GM19025 (cell line): ENCODE measurements around the gene HOXD10.

ENCODE experiments used
- ATAC-seq: cut with Tn5 transposase; IDR thresholded peaks from one replicate; pipeline ENCODE4 v1.9.1; 2021; ENCODE audit warnings: mild to moderate bottlenecking, low read depth, moderate library complexity; ENCODE audit not compliant: unreplicated experiment

HOXD10 gene

DNA sequence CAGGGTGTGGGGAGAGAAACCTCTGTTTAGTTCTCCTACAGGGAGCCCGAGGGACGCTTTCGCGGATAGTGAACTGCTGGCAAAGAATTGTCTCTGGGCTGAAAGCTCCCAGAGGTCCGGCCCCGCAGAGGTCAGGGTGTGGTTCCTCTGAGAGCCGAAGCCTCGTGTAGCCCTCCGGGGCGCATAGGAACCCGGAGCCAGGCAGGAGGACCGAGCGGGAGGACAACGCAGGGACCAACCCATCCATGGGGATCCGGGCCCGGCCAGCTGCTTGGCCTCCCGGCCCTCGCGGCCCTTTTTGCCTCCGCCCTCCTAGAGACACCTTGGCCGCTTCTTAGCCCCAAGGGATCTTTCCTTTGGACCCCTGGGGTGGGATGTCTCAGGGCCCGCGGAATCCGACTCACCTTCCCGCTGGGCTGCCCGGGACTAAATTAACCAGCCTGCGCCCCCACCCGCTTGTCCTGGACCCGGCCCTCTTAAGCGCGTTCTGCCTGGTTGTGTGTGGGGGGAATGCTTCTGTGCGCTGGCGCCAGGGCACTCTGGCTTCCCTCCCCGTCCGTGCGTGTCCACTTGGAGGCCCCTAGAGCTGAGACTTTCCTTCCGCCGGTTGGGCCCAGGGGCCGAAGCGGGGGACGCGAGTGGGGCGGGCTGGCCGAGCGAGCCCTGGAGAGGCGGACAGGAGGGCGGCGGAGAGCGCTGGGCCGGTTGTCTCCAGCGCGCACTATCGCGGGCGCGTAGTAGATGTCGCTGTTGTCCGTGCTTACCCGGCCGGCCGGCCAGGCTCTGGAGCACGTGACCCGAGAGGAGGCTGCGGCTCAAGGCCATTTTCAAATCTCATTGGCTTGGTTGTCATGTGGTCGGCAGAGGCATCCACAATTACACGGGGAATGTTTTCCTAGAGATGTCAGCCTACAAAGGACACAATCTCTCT lies at the start of gene HOXD10:
Gene HOXD10, plus strand, starts transcription at position 896 of the 931 bp plus-strand sequence. CDS start 56 bp downstream, outside the sequence.
- no peak for ATAC-seq

DNA sequence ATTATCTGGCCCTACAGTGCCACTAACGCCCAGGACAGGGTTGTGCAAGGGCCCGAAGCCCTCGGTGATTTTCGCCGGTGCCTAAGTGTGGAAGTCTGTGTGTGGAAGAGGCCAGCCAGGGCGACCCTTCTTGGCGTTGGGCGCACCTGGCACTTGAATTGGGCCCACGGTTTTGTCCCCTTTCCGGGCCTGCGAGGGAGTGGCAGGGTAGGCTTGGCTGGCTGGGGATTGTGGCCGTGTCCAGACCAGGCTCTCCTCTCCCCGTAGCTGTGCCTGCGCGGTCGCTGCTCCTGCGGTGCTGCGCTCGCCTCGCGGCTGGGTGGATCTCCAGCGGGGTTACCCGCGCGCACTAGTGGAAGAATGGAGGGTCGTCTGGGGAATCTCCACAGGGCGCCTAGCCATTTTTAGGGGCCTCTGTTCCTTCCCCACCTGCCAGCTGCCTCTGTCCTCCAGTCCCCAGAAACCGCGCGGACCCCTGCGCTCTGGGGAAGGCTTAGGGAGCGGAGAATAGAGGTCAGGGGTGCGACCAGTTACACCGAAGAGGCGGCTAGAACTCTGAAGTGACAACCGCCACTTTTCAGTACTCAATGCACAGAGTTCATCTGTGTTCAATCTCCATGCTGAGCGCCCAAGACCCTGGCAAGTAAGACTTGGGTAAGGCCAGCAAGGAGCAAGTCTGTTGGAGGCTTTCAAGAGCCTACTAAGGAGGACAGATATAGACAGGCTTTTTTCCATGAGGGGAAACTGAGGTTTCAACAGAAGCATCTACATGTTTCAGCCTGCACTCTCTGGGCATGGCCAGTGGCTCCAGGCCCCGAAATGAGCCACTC lies 48.8 kb upstream of the HOXD10 start:
- ATAC-seq: no peak

DNA sequence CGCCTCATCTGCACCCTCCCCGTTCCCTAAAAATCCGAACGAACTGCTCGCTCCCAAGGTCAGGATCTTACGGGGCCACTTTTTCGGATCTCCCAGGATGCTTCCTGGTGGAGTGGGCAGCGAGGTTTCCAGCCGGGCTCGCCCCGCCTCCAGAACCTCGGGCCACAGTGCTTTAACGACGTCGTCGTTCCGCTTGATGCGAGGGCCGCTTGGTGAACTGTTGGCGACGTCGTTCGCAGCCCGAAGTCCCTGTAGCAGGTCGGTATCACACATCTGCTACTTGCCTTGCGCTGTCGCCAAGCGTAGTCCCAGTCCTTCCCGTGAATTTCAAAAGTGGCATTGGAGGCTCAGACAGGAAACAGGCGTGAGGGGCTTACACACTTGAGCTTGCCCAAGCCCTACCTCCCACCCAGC lies 48.2 kb upstream of the HOXD10 start:
- no peak for ATAC-seq

DNA sequence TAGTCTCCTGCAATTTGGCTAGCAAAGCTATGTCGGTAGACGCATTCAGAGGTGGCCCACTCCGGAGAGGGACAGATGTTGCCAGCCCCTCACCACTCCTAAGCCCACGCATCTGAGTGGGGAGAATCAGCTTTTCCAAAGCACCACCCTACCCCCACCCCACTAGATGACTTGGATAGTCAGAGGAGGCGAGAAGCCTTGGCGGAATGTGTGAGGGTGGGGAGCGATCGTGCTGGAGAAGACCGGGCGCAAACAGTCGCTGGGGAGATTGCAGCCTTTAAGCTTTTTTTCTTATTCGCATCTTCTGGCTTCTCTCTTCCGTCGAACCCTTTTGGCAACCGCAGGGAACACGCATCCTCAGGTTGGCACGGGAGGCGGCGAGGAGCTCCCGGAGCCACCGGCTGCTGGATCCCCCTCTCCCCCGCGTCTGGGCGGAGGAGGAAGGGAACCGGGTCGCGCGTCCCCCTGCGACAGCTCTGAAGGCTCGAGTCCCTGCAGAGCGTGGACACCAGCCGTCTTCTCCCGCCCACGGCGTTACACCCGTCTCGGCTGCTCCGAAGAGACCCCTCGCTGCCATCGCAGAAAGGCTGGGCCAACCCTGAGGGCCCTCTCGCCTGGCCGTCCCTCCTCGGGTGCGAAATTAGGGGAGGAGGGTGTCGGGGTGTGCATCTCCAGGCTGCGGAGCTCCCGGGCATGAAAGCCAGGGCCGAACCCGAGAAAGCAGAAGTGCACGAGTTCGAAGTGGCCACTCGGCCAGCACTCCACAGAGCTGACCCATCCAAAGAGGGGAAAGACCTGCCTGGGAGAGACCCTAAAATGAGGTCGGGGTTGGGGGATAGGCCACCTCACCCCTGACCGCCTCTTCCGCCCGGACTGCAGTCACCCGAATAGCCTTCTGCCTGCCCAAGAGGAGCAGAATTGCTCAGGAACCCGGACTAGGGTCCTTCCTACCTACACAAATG lies 45.0 kb upstream of the HOXD10 start:
- no peak for ATAC-seq

DNA sequence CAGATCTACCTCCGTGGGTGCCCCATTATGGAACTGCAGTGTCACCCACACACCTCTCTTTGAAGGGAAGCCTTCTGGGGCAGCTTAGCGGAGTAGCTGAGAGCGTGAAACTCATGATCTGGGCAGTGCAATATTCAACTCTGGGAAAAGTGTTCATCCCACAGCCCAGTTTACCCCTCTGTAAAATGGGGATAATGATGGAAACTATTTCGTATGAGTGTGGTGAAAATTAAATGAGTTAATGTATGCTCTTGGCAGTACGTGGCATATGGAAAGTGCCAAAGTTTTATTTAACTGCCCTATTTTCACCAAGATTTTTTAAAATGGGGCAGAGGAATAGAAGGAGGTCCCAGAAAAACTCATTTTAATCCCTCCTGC lies 44.3 kb upstream of the HOXD10 start:
- ATAC-seq: no peak

DNA sequence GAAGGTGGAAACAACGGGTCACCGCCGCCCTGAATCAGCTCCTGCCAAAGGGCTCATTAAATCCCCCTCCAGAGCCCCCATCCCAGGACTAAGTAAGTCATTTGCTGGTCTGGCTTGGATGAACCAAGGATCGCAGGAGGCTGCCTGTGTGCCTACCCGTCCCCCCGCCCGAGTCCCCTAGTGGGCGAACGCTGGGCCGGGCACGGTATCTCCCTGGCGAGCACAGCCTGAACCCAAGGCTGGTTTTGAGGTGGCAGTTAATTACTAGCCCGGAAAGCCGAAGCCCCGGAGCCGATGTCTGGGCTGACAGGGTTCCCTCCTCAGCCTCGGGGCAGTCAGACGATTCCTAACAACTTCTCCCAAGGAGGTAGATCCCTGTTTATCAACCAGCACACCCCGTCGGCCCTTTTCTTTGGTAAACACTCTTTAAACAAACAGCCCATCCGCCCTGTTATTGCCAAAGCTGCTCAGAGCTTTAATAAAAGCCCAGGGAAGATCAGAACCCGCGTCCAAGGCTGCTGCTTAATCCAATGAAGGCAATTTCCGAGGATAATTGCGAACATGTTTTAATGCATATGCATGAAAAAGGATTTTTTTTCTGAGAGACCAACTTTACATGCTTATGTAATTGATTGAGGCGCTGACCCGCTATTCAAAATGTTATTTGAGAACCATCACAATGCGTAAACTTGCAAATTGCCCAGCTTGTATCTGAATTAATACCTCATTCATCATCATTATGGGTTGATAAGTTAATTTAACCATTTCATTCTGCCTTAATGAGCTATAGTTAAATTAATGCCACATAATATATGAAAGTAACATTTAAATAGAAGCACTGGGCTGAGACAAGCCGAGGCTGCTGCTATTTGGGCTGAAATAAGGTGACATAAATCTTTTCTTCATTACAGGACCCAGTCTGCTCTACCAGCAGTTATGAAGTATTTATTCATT lies 43.4 kb upstream of the HOXD10 start:
- ATAC-seq: no peak

DNA sequence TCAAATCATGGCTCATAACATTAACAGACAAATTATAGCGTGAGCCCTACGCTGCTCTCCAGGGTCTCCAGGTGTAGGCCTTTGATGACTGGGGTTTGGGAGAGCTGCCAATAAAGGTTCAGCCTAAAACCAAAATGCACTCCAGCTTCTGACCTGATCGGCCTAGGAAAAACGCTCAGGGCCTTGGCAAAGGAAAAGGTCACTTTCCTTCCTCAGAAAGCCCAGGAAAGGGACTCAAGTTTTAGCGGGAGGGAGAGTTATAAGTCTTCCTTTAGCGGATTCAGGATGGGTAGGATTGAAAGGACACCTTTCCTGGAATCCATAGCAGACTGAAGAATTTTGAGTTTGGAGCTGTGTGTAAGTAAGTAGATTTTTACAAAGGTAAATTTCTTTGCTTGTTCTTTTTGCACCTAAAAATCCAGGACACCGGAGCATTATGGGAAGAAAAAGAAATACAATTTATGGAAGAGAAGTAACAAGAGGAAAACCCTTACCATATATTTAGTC lies 41.6 kb upstream of the HOXD10 start:
- no peak for ATAC-seq

DNA sequence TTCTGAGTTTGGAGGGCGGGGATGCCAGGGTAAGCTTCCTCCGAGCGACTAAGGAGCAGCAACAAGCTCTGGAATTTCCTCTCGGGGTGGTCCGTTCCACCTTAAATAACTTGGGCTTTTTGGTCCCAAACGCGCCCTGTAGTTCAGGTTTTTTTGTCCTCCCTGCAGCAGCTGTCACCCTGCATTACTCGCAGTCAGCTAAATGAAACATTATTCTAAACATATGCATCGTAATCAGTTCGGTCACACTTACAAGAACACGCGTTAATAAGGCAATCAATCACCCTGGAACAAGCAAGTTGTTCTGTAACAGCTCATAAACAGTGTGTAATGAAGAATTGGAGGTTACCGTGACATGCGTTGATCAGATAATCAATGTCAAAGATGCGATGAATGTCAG lies 41.1 kb upstream of the HOXD10 start:
- no peak for ATAC-seq

DNA sequence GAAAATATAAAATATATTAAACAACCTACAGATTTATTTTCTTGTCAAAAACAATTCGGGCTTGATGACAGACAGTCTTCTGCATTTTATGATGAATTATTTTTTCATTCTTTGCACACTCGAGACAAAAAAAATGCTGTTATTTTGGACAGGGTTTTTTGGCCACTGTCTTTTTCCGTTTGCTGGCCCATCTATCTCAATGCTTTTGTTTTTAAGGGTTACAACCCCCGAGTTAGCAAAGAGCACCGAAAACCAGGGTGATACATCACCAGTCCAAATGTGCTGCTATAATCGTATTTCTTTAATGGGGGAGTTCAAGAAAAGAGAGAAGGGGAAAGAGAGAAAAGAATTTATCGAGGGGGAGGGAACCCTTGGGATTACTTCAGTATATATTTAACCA lies 40.5 kb upstream of the HOXD10 start:
- no peak for ATAC-seq

DNA sequence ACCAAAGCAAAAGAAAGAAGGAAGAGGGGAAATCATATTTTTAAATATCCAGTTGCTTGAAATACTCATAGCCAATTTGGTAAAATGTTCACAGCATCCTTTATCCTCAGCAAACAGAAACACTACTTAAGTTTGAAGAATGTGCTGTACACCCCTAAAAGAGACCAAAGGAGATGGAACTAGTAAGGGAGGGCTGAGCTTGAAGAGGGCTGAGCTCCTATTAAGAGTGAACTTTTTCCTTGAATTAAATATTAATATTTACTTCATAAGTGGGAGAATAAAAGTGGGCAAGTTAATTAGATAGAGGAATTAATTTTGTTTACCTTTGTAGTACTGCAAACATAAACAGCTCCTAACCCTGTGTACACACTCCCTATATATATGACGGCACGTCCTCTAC lies 39.8 kb upstream of the HOXD10 start:
- no peak for ATAC-seq

DNA sequence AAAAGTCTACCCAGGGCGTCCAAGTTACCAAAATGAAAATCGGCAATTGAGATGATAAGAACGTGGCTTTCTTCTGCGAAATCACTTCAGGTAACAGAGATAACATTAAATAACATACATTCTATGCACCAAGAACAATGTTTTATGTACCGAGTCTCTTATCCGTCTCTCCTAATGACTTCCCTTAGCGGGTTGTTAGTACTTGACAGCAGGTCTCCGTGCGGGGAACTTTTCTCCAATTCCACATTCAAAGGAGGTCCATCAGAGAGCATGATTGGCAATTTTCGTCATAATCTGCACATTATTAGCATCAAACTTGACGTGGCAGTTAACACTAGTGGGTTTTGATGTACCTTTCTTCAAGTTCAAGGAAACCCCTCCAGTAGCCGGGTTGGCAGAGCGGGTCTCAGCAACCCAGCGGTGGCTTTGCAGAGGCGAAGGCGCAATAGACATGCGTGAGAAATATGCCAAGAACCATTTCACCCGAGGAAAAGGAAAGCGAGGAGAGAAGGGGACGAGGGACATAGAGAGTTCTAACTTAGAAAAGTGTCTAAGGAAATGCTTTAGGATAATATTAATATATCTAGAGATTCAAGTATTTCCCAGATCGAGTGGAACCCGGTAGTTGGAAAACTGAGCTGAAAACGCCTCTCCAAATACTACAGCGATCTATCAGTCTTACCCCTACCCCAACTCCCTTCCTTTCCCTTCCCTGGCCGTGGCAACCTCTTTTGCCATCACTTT lies 37.9 kb upstream of the HOXD10 start:
- no peak for ATAC-seq

DNA sequence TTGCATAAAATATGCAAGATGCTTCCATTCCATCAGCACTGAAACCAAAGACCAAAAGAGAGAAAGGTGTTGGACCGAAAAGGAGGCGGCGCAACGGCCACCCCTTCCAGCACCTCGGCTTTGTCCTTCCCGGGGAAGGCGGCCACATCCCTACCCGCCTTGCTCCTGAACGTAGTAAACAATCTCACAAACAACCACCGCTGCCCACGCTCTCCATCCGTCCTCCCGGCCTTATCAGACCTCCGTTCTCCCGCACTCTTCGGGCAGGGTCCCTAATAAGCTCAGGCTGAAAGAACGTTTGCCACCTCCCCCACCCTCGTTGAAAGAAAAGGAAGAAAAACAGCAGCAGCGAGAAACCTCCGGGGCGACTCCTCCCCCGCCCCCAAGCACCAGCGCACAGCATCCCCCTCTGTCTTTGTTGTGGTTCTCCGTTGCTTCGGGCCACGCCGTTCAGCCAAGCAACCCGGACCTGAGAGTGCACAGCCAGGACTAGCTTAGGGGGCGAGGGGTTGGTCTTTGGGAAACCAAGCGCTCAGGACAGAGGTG lies 37.2 kb upstream of the HOXD10 start:
- ATAC-seq: no peak

DNA sequence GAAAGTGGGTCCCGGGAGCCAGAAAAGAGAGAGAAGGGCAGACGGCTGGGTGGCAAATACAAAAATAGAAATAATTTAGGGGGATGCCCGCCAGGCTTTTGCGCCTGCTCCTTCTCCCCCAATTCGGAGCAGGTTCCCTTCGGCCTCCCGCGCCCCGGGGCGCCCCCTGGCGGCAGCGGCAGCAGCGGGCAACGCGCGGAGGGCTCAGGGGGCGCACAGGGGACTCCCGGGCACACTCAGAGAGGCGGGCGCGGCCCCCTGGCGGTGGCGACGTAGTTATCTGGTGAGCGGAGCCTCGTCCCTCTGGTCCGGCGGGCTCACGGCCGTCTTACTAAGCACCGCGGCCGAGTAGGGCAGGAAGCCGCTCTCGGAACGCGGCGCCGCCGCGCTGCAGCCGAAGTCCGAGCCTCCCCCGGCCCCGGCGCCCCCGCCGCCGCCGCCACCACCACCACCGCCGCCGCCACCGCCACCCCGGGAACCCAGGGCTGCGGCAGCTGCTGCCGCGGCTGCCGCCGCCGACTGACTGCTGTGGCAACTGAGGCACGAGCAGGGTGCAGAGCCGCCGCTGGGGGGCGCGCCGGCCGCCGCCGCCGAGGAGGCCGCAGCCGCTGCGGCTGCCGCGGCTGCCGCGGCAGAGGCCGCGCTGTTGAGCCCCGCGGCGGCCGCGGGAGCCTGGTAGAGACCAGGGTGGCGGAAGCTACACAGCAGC lies 36.6 kb upstream of the HOXD10 start:
- no peak for ATAC-seq

DNA sequence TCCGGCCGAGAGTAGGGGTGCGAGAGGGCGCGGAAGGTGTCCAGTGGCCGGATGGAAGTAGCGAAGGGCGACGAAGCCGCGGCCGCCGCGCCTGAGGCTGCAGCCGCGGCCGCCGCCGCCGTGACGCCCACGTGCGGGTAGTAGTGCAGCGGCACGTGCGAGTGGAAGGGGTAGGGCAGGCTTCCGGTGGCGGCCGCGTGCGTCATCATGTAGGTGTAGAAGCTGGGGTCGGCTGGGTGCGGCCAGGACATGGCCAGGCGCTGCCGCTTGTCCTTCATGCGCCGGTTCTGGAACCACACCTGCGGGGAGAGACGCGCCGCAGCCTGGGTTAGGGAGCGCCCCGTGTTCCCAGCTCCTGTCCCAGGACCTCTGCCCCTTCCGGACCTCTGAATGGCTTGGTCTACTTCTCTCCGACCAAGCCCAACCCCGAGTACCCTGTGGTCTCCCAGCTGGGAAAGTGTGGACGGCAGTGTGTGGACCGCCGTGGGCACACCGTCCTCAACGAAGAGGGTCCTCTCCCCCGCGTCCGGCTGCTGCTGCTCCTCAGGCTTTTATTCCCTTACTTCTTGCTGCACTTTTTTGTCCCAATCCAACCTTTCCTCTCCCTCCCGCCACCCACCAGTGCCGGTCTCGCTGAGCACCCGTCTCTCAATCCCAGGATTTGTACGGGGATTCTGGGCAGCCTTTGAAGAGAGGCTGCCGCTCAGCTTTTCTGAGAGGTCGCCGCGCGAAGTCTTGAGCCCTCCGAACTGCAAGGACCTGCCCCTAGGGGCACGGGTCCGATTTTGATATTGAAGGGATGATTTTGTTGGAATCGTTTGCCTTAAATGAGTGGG lies 35.8 kb upstream of the HOXD10 start:
- ATAC-seq: no peak

DNA sequence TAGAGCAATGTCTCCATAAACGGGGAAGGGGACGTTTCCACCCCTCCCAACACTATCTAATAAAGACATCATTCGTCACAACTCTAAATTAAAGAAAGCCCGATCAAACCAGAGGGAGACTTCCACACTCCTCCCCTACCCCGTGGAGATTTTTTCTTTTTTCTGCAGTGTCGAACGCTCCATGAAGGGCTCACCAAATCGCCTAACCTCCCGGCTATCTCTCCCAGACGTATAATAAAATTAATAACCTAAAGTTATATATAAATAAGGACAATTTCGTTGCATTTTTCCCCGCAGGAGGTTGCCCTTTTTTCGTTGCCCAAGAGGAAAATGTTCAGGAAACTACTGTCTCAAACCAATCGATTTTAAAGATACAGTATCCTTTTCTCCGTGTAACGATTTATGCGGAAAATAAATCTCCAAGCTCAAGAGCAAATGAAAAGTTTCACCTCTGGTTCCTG lies 35.2 kb upstream of the HOXD10 start:
- no peak for ATAC-seq

DNA sequence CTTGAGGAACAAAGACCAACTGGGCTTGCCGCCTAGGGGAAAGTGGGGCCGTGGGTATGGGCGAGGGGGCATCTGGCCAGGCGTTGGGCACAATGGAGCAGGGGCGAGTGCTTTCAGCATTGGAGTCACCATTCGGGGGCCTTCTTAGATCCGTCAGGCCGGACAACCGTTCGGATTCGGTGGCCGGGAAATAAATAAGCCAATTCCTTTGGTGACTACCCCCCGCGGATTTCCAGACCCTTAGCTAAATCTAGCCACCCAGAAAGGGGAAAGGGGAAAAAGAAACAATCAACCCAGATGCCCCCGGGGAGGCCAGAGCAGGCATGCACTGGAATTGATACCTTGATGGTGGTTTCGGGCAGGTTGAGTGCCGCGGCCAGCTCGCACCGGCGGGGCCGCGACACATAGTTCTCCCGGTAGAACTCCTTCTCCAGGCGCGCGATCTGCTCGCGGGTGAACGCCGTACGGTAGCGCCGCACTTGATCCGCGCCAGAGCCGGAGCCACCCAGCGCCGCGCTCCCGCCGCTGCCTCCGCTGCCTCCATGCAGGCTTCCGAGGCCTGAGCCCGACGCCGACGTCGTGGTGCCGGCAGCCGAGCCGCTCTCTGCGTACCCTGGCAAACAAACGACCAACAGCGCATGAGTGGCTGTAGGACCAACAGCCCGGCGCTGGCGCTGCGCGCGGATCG lies 34.6 kb upstream of the HOXD10 start:
- no peak for ATAC-seq
